ENCODE measurements around the gene FOXO6.

DNA sequence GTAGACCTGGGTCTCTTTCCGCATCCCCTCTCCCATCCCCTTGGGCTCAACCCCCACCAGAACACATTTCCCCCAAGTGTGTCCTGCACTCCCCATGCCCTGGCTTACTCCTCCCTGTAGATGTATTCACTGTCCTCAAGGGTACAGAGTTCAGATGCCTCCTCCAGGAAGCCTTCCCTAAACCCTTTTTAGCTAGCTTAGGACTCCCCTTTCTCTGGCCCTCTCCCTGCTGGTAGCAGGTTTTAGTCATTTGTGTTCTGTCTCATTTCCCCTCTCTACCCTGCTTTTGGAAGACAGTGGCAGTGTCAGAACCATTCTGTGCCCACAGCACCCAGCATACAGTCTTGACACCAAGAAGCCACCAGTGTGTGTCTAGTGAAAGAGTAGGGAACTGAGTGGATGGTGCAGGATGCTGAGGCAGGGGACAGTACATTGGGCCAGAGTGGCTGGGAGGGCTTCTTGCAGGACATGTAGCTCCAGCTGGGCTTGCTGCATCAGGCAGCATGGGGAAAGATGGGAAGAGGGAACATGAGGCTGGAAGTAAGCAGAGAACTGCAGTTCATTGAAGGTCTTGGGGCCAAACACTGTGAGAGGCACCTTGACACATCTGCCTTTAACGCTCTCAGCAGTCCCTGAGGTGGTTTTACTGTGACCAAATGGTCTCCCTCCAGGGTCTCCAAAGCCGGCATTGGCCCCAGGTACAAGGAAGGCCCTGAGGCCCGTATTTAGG is 2.5 kb downstream of the FOXO6 start:
- TF ChIP-seq GLIS3 (CRISPR knock-in tag; IDR thresholded peaks at IDR 0.05) (no peak), ZC3H10 (CRISPR knock-in tag; IDR thresholded peaks at IDR 0.05) (no peak)
